ENCODE results near the gene MRC2.

Gene MRC2

DNA sequence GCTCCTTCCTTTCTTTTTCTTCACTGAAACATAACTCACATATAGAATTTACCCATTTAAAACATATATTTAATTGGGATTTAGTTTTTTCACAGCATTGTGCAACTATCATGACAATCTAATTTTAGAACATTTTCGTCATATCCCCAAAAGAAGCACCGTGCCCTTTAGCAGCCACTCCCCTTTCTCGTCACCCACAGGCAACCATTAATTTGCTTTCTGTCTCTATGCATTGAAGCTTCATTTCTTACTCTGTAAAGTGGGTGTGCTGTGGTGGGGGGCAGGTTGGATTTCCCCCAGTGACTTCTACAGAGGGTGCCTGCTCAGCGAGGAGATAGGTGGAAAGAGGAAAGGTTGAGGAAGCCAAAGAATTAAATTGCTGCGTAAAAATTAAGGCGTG is 35.8 kb downstream of the MRC2 start:
- H3F3A ChIP-seq (ENCODE audit: insufficient read depth): no peaks in the 10 kb centered on the region
- no peak overlapping the region for H3K4me2 ChIP-seq (ENCODE audit: low read depth, low read length, poor library complexity, severe bottlenecking)
- H3K9me3 ChIP-seq (ENCODE audit: insufficient read depth, low read length): no peaks in the 10 kb centered on the region
- H3K79me2 ChIP-seq (ENCODE audit: insufficient read depth, low read length): no peaks in the 10 kb centered on the region
- H4K20me1 ChIP-seq (ENCODE audit: low read depth, low read length): no peaks in the 10 kb centered on the region
- no peak overlapping the region for H2AFZ ChIP-seq (ENCODE audit: low read depth, low read length, severe bottlenecking)
- no peaks in the 10 kb centered on the region for H3K27me3 ChIP-seq (ENCODE audit: low read length)
- H3K36me3 ChIP-seq (ENCODE audit: low read length): no peaks in the 10 kb centered on the region
- H3K27ac ChIP-seq (ENCODE audit: low read depth, low read length): no peak overlapping the region
- no peak overlapping the region for H3K9ac ChIP-seq (ENCODE audit: low read length)
- TF ChIP-seq EZH2phosphoT487 (conservative IDR thresholded peaks at IDR 0.05; ENCODE audit: low read length): no peak
- TF ChIP-seq CTCF (IDR thresholded peaks at IDR 0.05; ENCODE audit: insufficient read depth, low read length, poor library complexity, severe bottlenecking): no peak
- H3K4me3 ChIP-seq (ENCODE audit: insufficient read depth, low read length, poor library complexity, severe bottlenecking): no peak overlapping the region
- H3K9me2 ChIP-seq (replicated peaks; ENCODE audit: insufficient read depth, low read length): no peaks in the 10 kb centered on the region

- no peaks in the 10 kb centered on the region for H3K9me2 ChIP-seq (replicated peaks; ENCODE audit: insufficient read depth, low read length)
- H3K27me3 ChIP-seq (ENCODE audit: low read length): no peaks in the 10 kb centered on the region
- H3K9me3 ChIP-seq (ENCODE audit: insufficient read depth, low read length): no peaks in the 10 kb centered on the region
- no peaks in the 10 kb centered on the region for H4K20me1 ChIP-seq (ENCODE audit: low read depth, low read length)
- no peaks in the 10 kb centered on the region for H3F3A ChIP-seq (ENCODE audit: insufficient read depth)
- H3K79me2 ChIP-seq (ENCODE audit: insufficient read depth, low read length): no peaks in the 10 kb centered on the region
- no peak overlapping the region for H3K27ac ChIP-seq (ENCODE audit: low read depth, low read length)
- H3K4me2 ChIP-seq (ENCODE audit: low read depth, low read length, poor library complexity, severe bottlenecking): no peak overlapping the region
- no peaks in the 10 kb centered on the region for H3K36me3 ChIP-seq (ENCODE audit: low read length)
- no peak for TF ChIP-seq CTCF (IDR thresholded peaks at IDR 0.05; ENCODE audit: insufficient read depth, low read length, poor library complexity, severe bottlenecking)
- TF ChIP-seq EZH2phosphoT487 (conservative IDR thresholded peaks at IDR 0.05; ENCODE audit: low read length): no peak
- no peak overlapping the region for H3K9ac ChIP-seq (ENCODE audit: low read length)
- H2AFZ ChIP-seq (ENCODE audit: low read depth, low read length, severe bottlenecking): no peak overlapping the region
- no peak overlapping the region for H3K4me3 ChIP-seq (ENCODE audit: insufficient read depth, low read length, poor library complexity, severe bottlenecking)
These were observed 37.1 kb downstream of the MRC2 start for GRCh38 chr17:62664336-62665120.

GRCh38 chr17:62665599-62665998 is 38.1 kb downstream of the MRC2 start:
- no peaks in the 10 kb centered on the region for H3F3A ChIP-seq (ENCODE audit: insufficient read depth)
- H3K27me3 ChIP-seq (ENCODE audit: low read length): no peaks in the 10 kb centered on the region
- no peak overlapping the region for H2AFZ ChIP-seq (ENCODE audit: low read depth, low read length, severe bottlenecking)
- H3K9me2 ChIP-seq (replicated peaks; ENCODE audit: insufficient read depth, low read length): no peaks in the 10 kb centered on the region
- no peak overlapping the region for H3K27ac ChIP-seq (ENCODE audit: low read depth, low read length)
- H3K4me3 ChIP-seq (ENCODE audit: insufficient read depth, low read length, poor library complexity, severe bottlenecking): no peak overlapping the region
- H3K4me2 ChIP-seq (ENCODE audit: low read depth, low read length, poor library complexity, severe bottlenecking): no peak overlapping the region
- H3K9me3 ChIP-seq (ENCODE audit: insufficient read depth, low read length): no peaks in the 10 kb centered on the region
- H3K79me2 ChIP-seq (ENCODE audit: insufficient read depth, low read length): no peaks in the 10 kb centered on the region
- H4K20me1 ChIP-seq (ENCODE audit: low read depth, low read length): no peaks in the 10 kb centered on the region
- no peaks in the 10 kb centered on the region for H3K36me3 ChIP-seq (ENCODE audit: low read length)
- no peak overlapping the region for H3K9ac ChIP-seq (ENCODE audit: low read length)
- no peak for TF ChIP-seq EZH2phosphoT487 (conservative IDR thresholded peaks at IDR 0.05; ENCODE audit: low read length)
- no peak for TF ChIP-seq CTCF (IDR thresholded peaks at IDR 0.05; ENCODE audit: insufficient read depth, low read length, poor library complexity, severe bottlenecking)
